HEK293 (cell line): ENCODE results near the gene GPR22.

Source experiments
- ATF2 ChIP-seq: fragments of 450-650 bp; formaldehyde crosslinking; IDR thresholded peaks from 2 replicates; pipeline ENCODE4 v1.5.1; 2016; ENCODE audit warnings: missing biosample characterization, missing genetic modification characterization, low read depth
- FEZF1 ChIP-seq: fragments of 450-650 bp; formaldehyde crosslinking; IDR thresholded peaks from 2 replicates; pipeline ENCODE4 v1.5.1; 2016; ENCODE audit warnings: missing biosample characterization, missing genetic modification characterization
- GLI2 ChIP-seq: fragments of 450-650 bp; formaldehyde crosslinking; IDR thresholded peaks from 2 replicates; pipeline ENCODE4; 2017; ENCODE audit warnings: missing biosample characterization, missing genetic modification characterization, low read depth, borderline replicate concordance
- INSM2 ChIP-seq: fragments of 450-650 bp; formaldehyde crosslinking; IDR thresholded peaks from 2 replicates; pipeline ENCODE4 v1.5.1; 2016; ENCODE audit warnings: missing biosample characterization, missing genetic modification characterization
- KLF9 ChIP-seq: fragments of 450-650 bp; formaldehyde crosslinking; IDR thresholded peaks from 2 replicates; pipeline ENCODE4 v1.5.1; 2016; ENCODE audit warnings: missing biosample characterization, missing genetic modification characterization, low read depth
- OVOL3 ChIP-seq: fragments of 450-650 bp; formaldehyde crosslinking; IDR thresholded peaks from 2 replicates; pipeline ENCODE4 v1.5.1; 2016; ENCODE audit warnings: missing biosample characterization, missing genetic modification characterization
- PRDM10 ChIP-seq: fragments of 450-650 bp; formaldehyde crosslinking; IDR thresholded peaks from 2 replicates; pipeline ENCODE4 v1.5.1; 2016; ENCODE audit warnings: missing biosample characterization, missing genetic modification characterization
- PRDM2 ChIP-seq: fragments of 450-650 bp; formaldehyde crosslinking; IDR thresholded peaks from 2 replicates; pipeline ENCODE4 v1.5.1; 2016; ENCODE audit warnings: missing biosample characterization, missing genetic modification characterization, borderline replicate concordance
- PRDM6 ChIP-seq: fragments of 450-650 bp; formaldehyde crosslinking; IDR thresholded peaks from 2 replicates; pipeline ENCODE4 v1.5.1; 2017; ENCODE audit warnings: missing biosample characterization, missing genetic modification characterization
- SP2 ChIP-seq: fragments of 450-650 bp; formaldehyde crosslinking; IDR thresholded peaks from 2 replicates; pipeline ENCODE4 v1.5.1; 2016; ENCODE audit warnings: missing biosample characterization, missing genetic modification characterization
- ZFP41 ChIP-seq: fragments of 450-650 bp; formaldehyde crosslinking; IDR thresholded peaks from 2 replicates; pipeline ENCODE4 v1.5.1; 2016; ENCODE audit warnings: missing biosample characterization, missing genetic modification characterization, borderline replicate concordance
- ZNF10 ChIP-seq: fragments of 450-650 bp; formaldehyde crosslinking; IDR thresholded peaks from 2 replicates; pipeline ENCODE4 v1.5.1; 2017; ENCODE audit warnings: missing biosample characterization, missing genetic modification characterization
- ZNF146 ChIP-seq: fragments of 450-650 bp; formaldehyde crosslinking; IDR thresholded peaks from 2 replicates; pipeline ENCODE4 v1.5.1; 2016; ENCODE audit warnings: missing biosample characterization, missing genetic modification characterization
- ZNF174 ChIP-seq: fragments of 450-650 bp; formaldehyde crosslinking; IDR thresholded peaks from 2 replicates; pipeline ENCODE4 v1.5.0; 2017; ENCODE audit warnings: missing biosample characterization, mild to moderate bottlenecking, missing genetic modification characterization
- ZNF426 ChIP-seq: fragments of 450-650 bp; formaldehyde crosslinking; IDR thresholded peaks from 2 replicates; pipeline ENCODE4 v1.5.1; 2017; ENCODE audit warnings: missing biosample characterization, missing genetic modification characterization, mild to moderate bottlenecking, inconsistent platforms, moderate library complexity
- ZNF501 ChIP-seq: fragments of 450-650 bp; formaldehyde crosslinking; IDR thresholded peaks from 2 replicates; pipeline ENCODE4 v1.5.1; 2016; ENCODE audit warnings: missing biosample characterization, missing genetic modification characterization
- ZNF549 ChIP-seq: fragments of 450-650 bp; IDR thresholded peaks from 2 replicates; pipeline ENCODE4 v1.5.1; 2018; ENCODE audit warnings: missing biosample characterization, missing genetic modification characterization, mild to moderate bottlenecking, inconsistent platforms, moderate library complexity
- ZNF580 ChIP-seq: fragments of 450-650 bp; formaldehyde crosslinking; IDR thresholded peaks from 2 replicates; pipeline ENCODE4 v1.5.1; 2016; ENCODE audit warnings: missing biosample characterization, missing genetic modification characterization
- ZNF645 ChIP-seq: fragments of 450-650 bp; formaldehyde crosslinking; IDR thresholded peaks from 2 replicates; pipeline ENCODE4; 2016; ENCODE audit warnings: missing biosample characterization, missing genetic modification characterization
- ZNF843 ChIP-seq: fragments of 450-650 bp; formaldehyde crosslinking; IDR thresholded peaks from 2 replicates; pipeline ENCODE4 v1.5.1; 2016; ENCODE audit warnings: missing biosample characterization, missing genetic modification characterization
- ZSCAN23 ChIP-seq: fragments of 450-650 bp; formaldehyde crosslinking; IDR thresholded peaks from 2 replicates; pipeline ENCODE4 v1.5.1; 2016; ENCODE audit warnings: missing biosample characterization, missing genetic modification characterization
- ZXDB ChIP-seq: fragments of 450-650 bp; formaldehyde crosslinking; IDR thresholded peaks from 2 replicates; pipeline ENCODE4 v1.5.1; 2016; ENCODE audit warnings: missing biosample characterization, missing genetic modification characterization

The GPR22 gene

GRCh38 chr7:107502154-107502553 lies 32.3 kb downstream of the GPR22 start (continued):
- TF ChIP-seq ZNF146 (tag by site-specific recombination) (peak; percentile 80), ZNF501 (tag by site-specific recombination) (no peak), PRDM10 (no peak), OVOL3 (tag by site-specific recombination) (peak; percentile 59; the same call in 1 of the 2 replicates), ZNF843 (peak; percentile 95), PRDM2 (tag by site-specific recombination) (no peak), FEZF1 (tag by site-specific recombination) (peak; percentile 71), ATF2 (tag by site-specific recombination) (0 out of 2 replicates have a peak, but pooled peaks have one; percentile 28), ZSCAN23 (tag by site-specific recombination) (no peak), KLF9 (no peak), PRDM6 (tag by site-specific recombination) (peak; percentile 76), ZFP41 (no peak), SP2 (tag by site-specific recombination) (peak; percentile 26), ZNF426 (tag by site-specific recombination) (no peak), ZXDB (tag by site-specific recombination) (peak; percentile 85), INSM2 (tag by site-specific recombination) (0 out of 2 replicates have a peak, but pooled peaks have one; percentile 20), ZNF580 (peak; percentile 71), ZNF645 (tag by site-specific recombination) (no peak), ZNF10 (tag by site-specific recombination) (0 out of 2 replicates have a peak, but pooled peaks have one; percentile 27), ZNF549 (tag by site-specific recombination) (peak; percentile 78), GLI2 (tag by site-specific recombination) (0 out of 2 replicates have a peak, but pooled peaks have one; percentile 35), ZNF174 (no peak)
